ENCODE results near the gene TMEM117. TPM values are rescaled to one million over a fixed set of nuclear protein-coding genes. Genes with fewer than 3 reads are reported as not detected.

TMEM117 gene
- total and polyA plus RNA-seq, 2 donors (not counting 3 experiments of a cell fraction or from before 2014, with no cell fraction given), result 1.2 to 3.8 TPM

DNA sequence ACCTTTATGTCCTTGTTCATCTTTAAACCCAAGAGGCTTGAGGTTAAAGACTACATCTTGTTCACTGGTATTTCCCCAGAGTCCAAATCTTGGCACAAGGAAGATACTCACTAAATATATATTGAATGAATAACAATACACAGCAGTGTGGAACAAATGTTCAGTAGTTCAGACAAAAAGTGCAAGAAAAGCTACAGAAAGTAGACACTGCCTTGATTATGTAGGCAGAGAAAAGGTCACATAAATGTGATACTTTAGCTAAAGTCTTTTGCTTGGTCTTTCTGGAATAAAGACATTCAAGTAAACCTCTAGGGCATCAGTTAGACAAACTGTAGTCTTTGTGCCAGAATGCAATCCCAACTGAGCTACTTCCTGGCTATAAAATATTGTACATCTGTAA lies 157.0 kb downstream of the TMEM117 start:
- TF ChIP-seq JUN (IDR thresholded peaks at IDR 0.05; ENCODE audit: borderline replicate concordance, insufficient read depth, insufficient read length, low read depth) (no peak), MAX (IDR thresholded peaks at IDR 0.05; ENCODE audit: insufficient read depth, insufficient read length) (no peak), CTCF (IDR thresholded peaks at IDR 0.05; ENCODE audit: extremely low read depth in 1 of 2, insufficient read depth in 1 of 2, low read depth in 1 of 2, low read length in 2 of 2) (no peak), FOS (IDR thresholded peaks at IDR 0.05; ENCODE audit: borderline replicate concordance, insufficient read depth, low read length) (no peak), MYC (IDR thresholded peaks at IDR 0.05; ENCODE audit: low read depth, low read length) (no peak), POLR2AphosphoS5 (IDR thresholded peaks at IDR 0.05; ENCODE audit: insufficient read depth, low read depth, low read length) (no peak), POLR2A (IDR thresholded peaks at IDR 0.05; ENCODE audit: low read depth, low read length) (no peak), GATA2 (IDR thresholded peaks at IDR 0.05; ENCODE audit: insufficient read depth, insufficient read length, low read depth, low read length) (no peak), EZH2 (IDR thresholded peaks at IDR 0.05; ENCODE audit: borderline replicate concordance, low read depth, low read length, severe bottlenecking) (no peak)
- CTCF ChIA-PET, result interaction anchor here (1.4 kb wide), 1 partner anchor 22 kb away, joined by 5 read pairs; no protein-coding TSS in a partner anchor
- dilution Hi-C loops (cut with MboI; ENCODE audit: extremely low pct_ligation_motif_present, low sequenced_read_pairs), result no loop called here

More for the DNA sequence above, 157.0 kb downstream of the TMEM117 start:
- H3K9me3 ChIP-seq (replicated peaks; ENCODE audit: control insufficient read depth, insufficient read depth, low read length), result no peaks in the 10 kb centered on the region
- no peaks in the 10 kb centered on the region for H3K27me3 ChIP-seq (ENCODE audit: control insufficient read depth in 2 of 2, insufficient read depth in 2 of 2, low read length in 2 of 2)
- H2AFZ ChIP-seq (ENCODE audit: low read depth, low read length), result no peak overlapping the region
- no peak overlapping the region for H3K4me2 ChIP-seq (ENCODE audit: insufficient read depth, low read length)
- no peaks in the 10 kb centered on the region for H3K4me1 ChIP-seq (ENCODE audit: control insufficient read depth, extremely low read depth, insufficient read depth, low read length)
- no peaks in the 10 kb centered on the region for H4K20me1 ChIP-seq (replicated peaks; ENCODE audit: control insufficient read depth, extremely low read depth, insufficient read depth, low read length)
- no peak overlapping the region for H3K9ac ChIP-seq (replicated peaks; ENCODE audit: extremely low read depth, insufficient read depth, low read length)
- no peak for FAIRE-seq
- intact Hi-C loops (cut with micrococcal nuclease), result no loop called here
- BruUV-seq (replicated peaks), result no TSS peak
- H3K4me3 ChIP-seq (replicated peaks in 1 of 3; ENCODE audit: insufficient read depth in 1 of 3, low read depth in 1 of 3, low read length in 3 of 3), result no peak overlapping the region
- no peaks in the 10 kb centered on the region for H3K36me3 ChIP-seq (ENCODE audit: control insufficient read depth in 2 of 2, extremely low read depth in 1 of 2, insufficient read depth in 2 of 2, low read length in 2 of 2)
- H3K9me1 ChIP-seq (replicated peaks; ENCODE audit: control insufficient read depth, extremely low read depth, insufficient read depth, low read length), result no peaks in the 10 kb centered on the region
- no peak overlapping the region for H3K27ac ChIP-seq (ENCODE audit: insufficient read depth, low read depth, low read length)
- no peak for DNase-seq (ENCODE audit: low read depth, low spot score)
- H3K79me2 ChIP-seq (ENCODE audit: control insufficient read depth, insufficient read depth, low read length), result no peaks in the 10 kb centered on the region
- POLR2A ChIA-PET, result no interaction called here

All from endothelial cell of umbilical vein (primary cell).